IMR-90 (cell line): ENCODE measurements around the gene STARD10. TPM values are rescaled to one million over a fixed set of nuclear protein-coding genes. Genes with fewer than 3 reads are reported as not detected.

ENCODE experiments used
- ATAC-seq: fragments of 200-7000 bp; cut with Tn5 transposase; 2 replicates; pipeline ENCODE4 v1.9.1; 2020; ENCODE audit warnings: low read depth, mild to moderate bottlenecking, moderate library complexity
- BruUV-seq: library from RNA; stranded (reverse); fragments of 400-500 nt; replicated peaks from 2 replicates; lab custom pipeline; 2021; lab: Mats Ljungman, UMichigan
- CTCF ChIA-PET: fragments of 300-600 bp; formaldehyde crosslinking; extraction: SDS; loops from one replicate; lab custom pipeline; 2021; ENCODE audit warnings: antibody characterized with exemption; lab: Yijun Ruan, JAX
- POLR2A ChIA-PET: fragments of 300-600 bp; sonication (Branson Sonifier 250); formaldehyde crosslinking; loops from one replicate; lab custom pipeline; 2022; ENCODE audit warnings: antibody characterized with exemption; ENCODE audit not compliant: unreplicated experiment; lab: Charles Lee
- DNase-seq: peaks from one replicate; pipeline ENCODE4 v3.0.0; 2013
- H2AFZ ChIP-seq: replicated peaks from 2 replicates; pipeline ENCODE3; 2013; ENCODE audit warnings: low read length, mild to moderate bottlenecking; ENCODE audit not compliant: poor library complexity
- H2AK5ac ChIP-seq: 2 replicates; pipeline ENCODE4 v1.6.1; 2013; ENCODE audit warnings: low read depth, low read length, inconsistent platforms
- H2AK9ac ChIP-seq: replicated peaks from 2 replicates; pipeline ENCODE3; 2013; ENCODE audit warnings: mild to moderate bottlenecking, low read depth, low read length, moderate library complexity; ENCODE audit not compliant: poor library complexity
- H2BK120ac ChIP-seq: 2 replicates; pipeline ENCODE4 v1.6.1; 2013; ENCODE audit warnings: low read depth, low read length, inconsistent platforms
- H2BK15ac ChIP-seq: 3 replicates; pipeline ENCODE4 v1.6.1; 2013; ENCODE audit warnings: low read depth, low read length, inconsistent platforms
- H2BK20ac ChIP-seq: 2 replicates; pipeline ENCODE4 v1.6.1; 2013; ENCODE audit warnings: low read depth, mild to moderate bottlenecking, inconsistent platforms, low read length, moderate library complexity
- H2BK5ac ChIP-seq: 2 replicates; pipeline ENCODE4 v1.6.1; 2013; ENCODE audit warnings: mild to moderate bottlenecking, low read depth, low read length, inconsistent platforms; ENCODE audit not compliant: poor library complexity, severe bottlenecking
- H3K14ac ChIP-seq: replicated peaks from 2 replicates; pipeline ENCODE4 v1.6.1; 2013; ENCODE audit warnings: low read depth, low read length, inconsistent platforms
- H3K18ac ChIP-seq: 2 replicates; pipeline ENCODE4 v1.6.1; 2013; ENCODE audit warnings: low read depth, low read length, control low read depth
- H3K23ac ChIP-seq: 2 replicates; pipeline ENCODE4 v1.6.1; 2013; ENCODE audit warnings: low read depth, low read length, inconsistent platforms
- H3K27ac ChIP-seq: 2 replicates; pipeline ENCODE4 v1.5.1; 2013; ENCODE audit warnings: mild to moderate bottlenecking, control low read depth, low read length; ENCODE audit not compliant: insufficient read depth
- H3K27me3 ChIP-seq: 2 replicates; pipeline ENCODE4 v1.6.1; 2013; ENCODE audit warnings: low read length; ENCODE audit not compliant: control insufficient read depth, insufficient read depth
- H3K36me3 ChIP-seq: 2 replicates; pipeline ENCODE4 v1.6.1; 2013; ENCODE audit warnings: low read length, mixed read lengths; ENCODE audit not compliant: control insufficient read depth, insufficient read depth
- H3K4ac ChIP-seq: 2 replicates; pipeline ENCODE4 v1.6.1; 2013; ENCODE audit warnings: low read depth, low read length, inconsistent platforms
- H3K4me1 ChIP-seq: 2 replicates; pipeline ENCODE4 v1.6.1; 2013; ENCODE audit warnings: low read length, mixed read lengths; ENCODE audit not compliant: control insufficient read depth, insufficient read depth
- H3K4me2 ChIP-seq: 2 replicates; pipeline ENCODE4 v1.6.1; 2013; ENCODE audit warnings: low read depth, mild to moderate bottlenecking, control low read depth, low read length, moderate library complexity
- H3K4me3 ChIP-seq: 2 replicates; pipeline ENCODE4 v1.5.1; 2013; ENCODE audit warnings: low read depth, mild to moderate bottlenecking, control low read depth, low read length, moderate library complexity; ENCODE audit not compliant: insufficient read depth
- H3K56ac ChIP-seq: 2 replicates; pipeline ENCODE4 v1.6.1; 2013; ENCODE audit warnings: low read length, inconsistent platforms; ENCODE audit not compliant: insufficient read depth; ENCODE audit errors: extremely low read depth
- H3K79me1 ChIP-seq, 2 experiments: 2 replicates each; pipeline ENCODE4 v1.6.1; 2013; ENCODE audit warnings: low read length in 2 of 2, inconsistent platforms in 1 of 2, low read depth in 1 of 2
- H3K9ac ChIP-seq: 2 replicates; pipeline ENCODE4 v1.6.1; 2013; ENCODE audit warnings: low read depth, low read length, control low read depth
- H3K9me1 ChIP-seq: 2 replicates; pipeline ENCODE4 v1.6.1; 2013; ENCODE audit warnings: low read length, inconsistent platforms; ENCODE audit not compliant: insufficient read depth
- H3K9me3 ChIP-seq: 2 replicates; pipeline ENCODE4 v1.6.1; 2013; ENCODE audit warnings: low read length; ENCODE audit not compliant: control insufficient read depth, insufficient read depth
- H4K20me1 ChIP-seq: 2 replicates; pipeline ENCODE4 v1.6.1; 2013; ENCODE audit warnings: low read length, inconsistent platforms; ENCODE audit not compliant: insufficient read depth
- H4K5ac ChIP-seq: 2 replicates; pipeline ENCODE4 v1.6.1; 2013; ENCODE audit warnings: mild to moderate bottlenecking, low read depth, low read length, control low read depth
- H4K8ac ChIP-seq, 2 experiments: 2 replicates each; pipeline ENCODE4 v1.6.1; 2013; ENCODE audit warnings: low read depth in 2 of 2, low read length in 2 of 2, control low read depth in 1 of 2, inconsistent platforms in 1 of 2
- H4K91ac ChIP-seq: 2 replicates; pipeline ENCODE4 v1.6.1; 2013; ENCODE audit warnings: low read depth, low read length, inconsistent platforms; ENCODE audit not compliant: insufficient read depth
- BHLHE40 ChIP-seq: fragments of 150-350 bp; IDR thresholded peaks from 2 replicates; pipeline ENCODE4 v1.6.1; 2016; ENCODE audit warnings: mild to moderate bottlenecking, low read depth, low read length
- CEBPB ChIP-seq: IDR thresholded peaks from 2 replicates; pipeline ENCODE4 v1.6.1; 2012; ENCODE audit warnings: low read depth, low read length, improper control_type of control experiment
- CHD1 ChIP-seq: IDR thresholded peaks from 2 replicates; pipeline ENCODE4 v1.6.1; 2012; ENCODE audit warnings: low read depth, low read length, improper control_type of control experiment
- FOS ChIP-seq: fragments of 150-350 bp; IDR thresholded peaks from 2 replicates; pipeline ENCODE4 v1.6.1; 2016; ENCODE audit warnings: low read depth, low read length
- MAZ ChIP-seq: IDR thresholded peaks from 2 replicates; pipeline ENCODE4 v1.6.1; 2012; ENCODE audit warnings: low read depth, mild to moderate bottlenecking, low read length, improper control_type of control experiment, moderate library complexity, borderline replicate concordance
- MXI1 ChIP-seq: IDR thresholded peaks from 2 replicates; pipeline ENCODE4 v1.6.1; 2012; ENCODE audit warnings: low read depth, mild to moderate bottlenecking, low read length, moderate library complexity, borderline replicate concordance
- POLR2A ChIP-seq: IDR thresholded peaks from 2 replicates; pipeline ENCODE4 v1.6.1; 2012; ENCODE audit warnings: mild to moderate bottlenecking, low read depth, low read length
- RCOR1 ChIP-seq: IDR thresholded peaks from 2 replicates; pipeline ENCODE4 v1.6.1; 2012; ENCODE audit warnings: mild to moderate bottlenecking, low read length, improper control_type of control experiment; ENCODE audit not compliant: insufficient replicate concordance
- USF2 ChIP-seq: fragments of 150-350 bp; IDR thresholded peaks from 2 replicates; pipeline ENCODE4 v1.6.1; 2017; ENCODE audit warnings: mild to moderate bottlenecking, antibody characterized with exemption, low read length, low read depth
- WGBS, 2 experiments: methylation state at CpG; one replicate each; pipeline versions ENCODE4 v1.1.5 to v1.1.7; 2013; ENCODE audit warnings: missing lambda C conversion rate in 2 of 2; ENCODE audit not compliant: insufficient read length in 1 of 2; ENCODE audit errors: extremely low coverage in 2 of 2; 5-methylcytosine and 5-hydroxymethylcytosine counted together
- dilution Hi-C: fragments of 300-500 bp; cut with HindIII; formaldehyde crosslinking; loops from one replicate; pipeline ENCODE4 v1.14.3; 2018; ENCODE audit warnings: low sequenced_read_pairs; ENCODE audit not compliant: unreplicated experiment
- in situ Hi-C: fragments of 300-500 bp; cut with MboI; formaldehyde crosslinking; loops from 3 replicates; pipeline ENCODE4 v1.14.3; 2019; ENCODE audit warnings: low sequenced_read_pairs, inconsistent platforms, mixed read lengths
- intact Hi-C: fragments of 100-400 bp; cut with micrococcal nuclease; formaldehyde crosslinking; loops from 2 replicates; pipeline ENCODE4 v1.10.0; 2022
- polyA plus RNA-seq, 3 experiments: library from polyadenylated mRNA; depleted of rRNA; stranded (reverse); fragments of >200 nt; gene quantifications; 2 replicates each; pipeline ENCODE4 v1.2.3, GENCODE V29; 2012; ENCODE audit warnings: low replicate concordance in 1 of 3
- total RNA-seq: library from RNA; depleted of rRNA; stranded (reverse); fragments of >200 nt; gene quantifications from 2 replicates; pipeline ENCODE4 v1.2.3, GENCODE V29; 2012

Gene STARD10
- total and polyA plus RNA-seq, 2 of the 4 experiments (the other 2 are of a cell fraction): 23.8 to 37.4 TPM

- 15% methylated on average over 2 of the region's 7 CpGs; no CpG with 5 or more reads in 1 of the 2 experiments for WGBS, 2 experiments
- in situ Hi-C loops (no loop called here), intact Hi-C loops (no loop called here), dilution Hi-C loops (no loop called here)
- Histone ChIP-seq H3K27me3 (no peaks in the 10 kb centered on the region), H4K8ac (peak overlapping the region in 1 of 2 experiments; percentile 76; a peak in 2 of 4 replicates), H4K91ac (peak overlapping the region; percentile 65), H3K4ac (peak overlapping the region; percentile 37), H3K27ac (no peak overlapping the region), H2BK120ac (peak overlapping the region; percentile 88), H4K20me1 (no peaks in the 10 kb centered on the region), H3K4me3 (no peak overlapping the region), H3K23ac (peak overlapping the region; percentile 85), H3K79me1 (peaks cover 0 to 12% of the 10 kb centered on the region in 2 experiments; a peak in 1 of 4 replicates), H2AFZ (peak overlapping the region; percentile 79), H2BK5ac (peak overlapping the region; percentile 59), H3K14ac (peak overlapping the region; percentile 84), H4K5ac (0 out of 2 replicates have a peak overlapping the region, but pooled peaks have one; percentile 24), H2BK15ac (peak overlapping the region; percentile 21; the same call in 1 of the 3 replicates), H2BK20ac (peak overlapping the region; percentile 65; the same call in 1 of the 2 replicates), H3K4me1 (peaks cover 13% of the 10 kb centered on the region), H2AK9ac (peak overlapping the region; percentile 87), H3K56ac (no peak overlapping the region), H2AK5ac (peak overlapping the region; percentile 55), H3K9ac (no peak overlapping the region), H3K36me3 (no peaks in the 10 kb centered on the region), H3K18ac (peak overlapping the region; percentile 33; the same call in 1 of the 2 replicates), H3K4me2 (no peak overlapping the region), H3K9me1 (peaks cover 16% of the 10 kb centered on the region), H3K9me3 (peaks cover 5% of the 10 kb centered on the region; the same call in 1 of the 2 replicates)
- 0 out of 2 replicates have a peak, but pooled peaks have one; percentile 39 for TF ChIP-seq MAZ
- peak; percentile 50; the same call in 1 of the 2 replicates for TF ChIP-seq FOS
- no peak for TF ChIP-seq RCOR1
- peak; percentile 50; the same call in 1 of the 2 replicates for TF ChIP-seq BHLHE40
- TF ChIP-seq USF2: no peak
- no peak for TF ChIP-seq CHD1
- TF ChIP-seq MXI1: no peak
- no peak for TF ChIP-seq POLR2A
- peak; percentile 88 for TF ChIP-seq CEBPB
- DNase-seq (peak; percentile 84), ATAC-seq (peak; percentile 42)
- BruUV-seq: no TSS peak
- CTCF ChIA-PET: no interaction called here
- POLR2A ChIA-PET: no interaction called here
Observed at GRCh38 chr11:72758304-72758689, 35.5 kb downstream of the STARD10 start.
